Stimulated activated CD8-positive, alpha-beta memory T cell treated with anti-CD3 and anti-CD28 coated beads, Interleukin-15, amount 100 ng/mL, for 1 hour (primary cell): Measurements from ENCODE around the gene EIF3D.

Experiments used
- DNase-seq: peaks from one replicate; pipeline ENCODE4 v3.0.0-alpha.2; 2020; ENCODE audit warnings: low read depth

Gene EIF3D

GRCh38 chr22:36465232-36466021, 63.5 kb downstream of the EIF3D start:
- no peak for DNase-seq

GRCh38 chr22:36464715-36465231, 64.2 kb downstream of the EIF3D start:
- no peak for DNase-seq

GRCh38 chr22:36463783-36464184, 65.2 kb downstream of the EIF3D start:
- no peak for DNase-seq

- DNase-seq, result no peak
Observed at GRCh38 chr22:36461665-36462649, 67.0 kb downstream of the EIF3D start.
